Kidney (tissue), 14 donors: Measurements from ENCODE around the gene LZTS2. TPM values are rescaled to one million over a fixed set of nuclear protein-coding genes. Genes with fewer than 3 reads are reported as not detected.

Experiments used
- DNase-seq, 5 donors: peaks; one replicate each; pipeline ENCODE4 v3.0.0-alpha.2; 2013 to 2020
- FAIRE-seq: peaks from 2 replicates; lab custom pipeline; 2012; peaks lifted over from hg19 to GRCh38; lab: Jason Lieb, UNC
- H3K27ac ChIP-seq, 2 donors: one replicate each; pipeline ENCODE4 v1.7.0; 2013; ENCODE audit warnings: low read depth in 2 of 2, low read length in 2 of 2, inconsistent platforms in 1 of 2
- H3K27me3 ChIP-seq: one replicate; pipeline ENCODE4 v1.7.1; 2013; ENCODE audit warnings: low read length, inconsistent platforms; ENCODE audit not compliant: control insufficient read depth, insufficient read depth
- H3K36me3 ChIP-seq, 3 donors: one replicate each; pipeline versions ENCODE4 v1.7.0 to v1.7.1; 2013; ENCODE audit warnings: low read length in 3 of 3, control low read depth in 1 of 3, inconsistent platforms in 1 of 3; ENCODE audit not compliant: insufficient read depth in 3 of 3, control insufficient read depth in 2 of 3
- H3K4me1 ChIP-seq, 3 donors: one replicate each; pipeline versions ENCODE4 v1.7.0 to v1.7.1; 2013; ENCODE audit warnings: low read length in 3 of 3, inconsistent platforms in 1 of 3, low read depth in 1 of 3; ENCODE audit not compliant: control insufficient read depth in 2 of 3, insufficient read depth in 2 of 3
- H3K4me3 ChIP-seq, 3 donors: one replicate each; pipeline versions ENCODE4 v1.7.0 to v1.8.1; 2013; ENCODE audit warnings: low read length in 3 of 3, control low read depth in 1 of 3, inconsistent platforms in 1 of 3
- H3K9ac ChIP-seq, 3 donors: one replicate each; pipeline versions ENCODE4 v1.7.0 to v1.7.1; 2013; ENCODE audit warnings: low read length in 3 of 3, control low read depth in 1 of 3, inconsistent platforms in 1 of 3
- H3K9me3 ChIP-seq, 3 donors: one replicate each; pipeline versions ENCODE4 v1.7.0 to v1.7.1; 2013; ENCODE audit warnings: low read length in 3 of 3, control low read depth in 1 of 3, inconsistent platforms in 1 of 3; ENCODE audit not compliant: control insufficient read depth in 2 of 3, insufficient read depth in 1 of 3
- CTCF ChIP-seq: IDR thresholded peaks from 3 replicates; pipeline ENCODE4 v1.5.1; 2012; ENCODE audit warnings: mild to moderate bottlenecking, moderate library complexity, borderline replicate concordance; ENCODE audit not compliant: insufficient read depth; ENCODE audit errors: extremely low read depth
- intact Hi-C: fragments of 100-400 bp; cut with DNase I; formaldehyde crosslinking; loops from one replicate; pipeline ENCODE4 v1.11.1; 2022
- polyA plus RNA-seq: library from polyadenylated mRNA; stranded (reverse); fragments of 350-450 nt; fragmentation: Illumina TruSeq; extraction: RNeasy Lipid Tissue Mini Kit (QIAGEN cat#74804); gene quantifications from one replicate; pipeline ENCODE4 v1.2.3, GENCODE V29; 2014; ENCODE audit warnings: low read depth, low replicate concordance; ENCODE audit not compliant: insufficient read depth
- total RNA-seq: library from RNA; stranded (reverse); fragmentation: NEBNext Ultra II Directional; extraction: Animal tissue kit (Norgen Biotek cat#: 25700); gene quantifications from one replicate; pipeline ENCODE4 v1.2.1, GENCODE V29; 2021
- donor health status: control.
- donor health status: control.
- donor health status: control.
- donor health status: control.
- donor health status: control.
- donor health status: DM: yes; HTN: yes; CAD: no.
- donor health status: Normal renal cell carcinoma (clear cell type).

The LZTS2 gene
- total and polyA plus RNA-seq, 2 donors from 2014 or later = 47.3 to 54.7 TPM

GRCh38 chr10:101043363-101043707, 43.7 kb downstream of the LZTS2 start:
- Histone ChIP-seq H3K9me3 (no peaks in the 10 kb centered on the region), H3K27ac (peak overlapping the region; percentile 90), H3K4me1 (peaks cover 9 to 13% (median 11%) of the 10 kb centered on the region in 3 donors), H3K27me3 (peaks cover 9% of the 10 kb centered on the region), H3K9ac (peak overlapping the region; percentile 70 to 93 (median 72)), H3K4me3 (peak overlapping the region; percentile 65 to 83 (median 70)), H3K36me3 (peaks cover 0 to 2% (median 0%) of the 10 kb centered on the region in 3 donors)
- intact Hi-C loops = no loop called here
- no peak for DNase-seq
- no peak for TF ChIP-seq CTCF
- no peak for FAIRE-seq

- Histone ChIP-seq H3K4me1 (peaks cover 9 to 13% (median 11%) of the 10 kb centered on the region in 3 donors), H3K36me3 (peaks cover 0 to 2% (median 0%) of the 10 kb centered on the region in 3 donors), H3K9ac (no peak overlapping the region), H3K9me3 (no peaks in the 10 kb centered on the region), H3K27me3 (peaks cover 16% of the 10 kb centered on the region), H3K4me3 (no peak overlapping the region), H3K27ac (no peak overlapping the region)
- TF ChIP-seq CTCF = no peak
- FAIRE-seq (no peak), DNase-seq (peak in 1 of 5 donors; percentile 19)
- intact Hi-C loops = no loop called here
These were observed 44.5 kb downstream of the LZTS2 start for GRCh38 chr10:101044117-101044516.

GRCh38 chr10:101046332-101047238, 47.0 kb downstream of the LZTS2 start:
- Histone ChIP-seq H3K27me3 (peaks cover 30% of the 10 kb centered on the region), H3K36me3 (no peaks in the 10 kb centered on the region)
- no peak for FAIRE-seq

More at GRCh38 chr10:101046332-101047238, 47.0 kb downstream of the LZTS2 start:
- TF ChIP-seq CTCF = no peak
- Histone ChIP-seq H3K27ac (no peak overlapping the region), H3K9me3 (no peaks in the 10 kb centered on the region), H3K9ac (no peak overlapping the region), H3K4me3 (no peak overlapping the region), H3K4me1 (peaks cover 6 to 13% (median 9%) of the 10 kb centered on the region in 3 donors)
- peak; percentile 37 to 72 (median 39) for DNase-seq
- intact Hi-C loops = no loop called here
